DMS79 treated with DMSO at 0.1 percent for 48 hours (cell line): Measurements from ENCODE around the gene LRP1B.

Source experiments
- DNase-seq: peaks from one replicate; lab custom pipeline; 2025; lab: John Stamatoyannopoulos, UW

The LRP1B gene

GRCh38 chr2:140893685-140894084 lies 1237.1 kb downstream of the LRP1B start:
- DNase-seq = no peak

- no peak for DNase-seq
Observed at GRCh38 chr2:140892911-140893637, 1237.7 kb downstream of the LRP1B start.

GRCh38 chr2:140892436-140892835 lies 1238.4 kb downstream of the LRP1B start:
- DNase-seq = no peak

- no peak for DNase-seq
Observed at GRCh38 chr2:140891614-140892212, 1239.1 kb downstream of the LRP1B start.

- DNase-seq = no peak
Observed at GRCh38 chr2:140882671-140883620, 1247.9 kb downstream of the LRP1B start.

GRCh38 chr2:140880573-140880972 lies 1250.2 kb downstream of the LRP1B start:
- DNase-seq = no peak

- no peak for DNase-seq
Observed at GRCh38 chr2:140876015-140876414, 1254.8 kb downstream of the LRP1B start.

GRCh38 chr2:140873915-140874531 lies 1256.8 kb downstream of the LRP1B start:
- DNase-seq = no peak

- no peak for DNase-seq
Observed at GRCh38 chr2:140869925-140870324, 1260.9 kb downstream of the LRP1B start.

- no peak for DNase-seq
Observed at GRCh38 chr2:140869107-140869506, 1261.7 kb downstream of the LRP1B start.

- no peak for DNase-seq
Observed at GRCh38 chr2:140865837-140866236, 1265.0 kb downstream of the LRP1B start.

GRCh38 chr2:140863713-140864112 lies 1267.1 kb downstream of the LRP1B start:
- DNase-seq = no peak

GRCh38 chr2:140862181-140862580 lies 1268.6 kb downstream of the LRP1B start:
- DNase-seq = no peak

- DNase-seq = no peak
Observed at GRCh38 chr2:140861666-140862065, 1269.2 kb downstream of the LRP1B start.

- DNase-seq = no peak
Observed at GRCh38 chr2:140855471-140855870, 1275.3 kb downstream of the LRP1B start.

- no peak for DNase-seq
Observed at GRCh38 chr2:140851258-140851981, 1279.4 kb downstream of the LRP1B start.

- DNase-seq = no peak
Observed at GRCh38 chr2:140843186-140843585, 1287.6 kb downstream of the LRP1B start.

GRCh38 chr2:140842110-140842509 lies 1288.7 kb downstream of the LRP1B start:
- no peak for DNase-seq

- no peak for DNase-seq
Observed at GRCh38 chr2:140841141-140841540, 1289.7 kb downstream of the LRP1B start.

GRCh38 chr2:140836826-140837225 lies 1294.0 kb downstream of the LRP1B start:
- no peak for DNase-seq

- no peak for DNase-seq
Observed at GRCh38 chr2:140835079-140835478, 1295.7 kb downstream of the LRP1B start.

- no peak for DNase-seq
Observed at GRCh38 chr2:140814141-140814540, 1316.7 kb downstream of the LRP1B start.
